SKM-1 treated with dmso at 0.1 percent for 144 hours (cell line): Measurements from ENCODE around the gene ADCY4.
"Not testable (repeated sequence)": the region's sequence is repeated elsewhere in the genome, so short reads cannot be mapped to it uniquely, and the experiment has no call there.

Experiments
- DNase-seq: peaks from one replicate; lab custom pipeline; 2025; ENCODE audit not compliant: unreplicated experiment; lab: John Stamatoyannopoulos, UW

Gene ADCY4

DNA sequence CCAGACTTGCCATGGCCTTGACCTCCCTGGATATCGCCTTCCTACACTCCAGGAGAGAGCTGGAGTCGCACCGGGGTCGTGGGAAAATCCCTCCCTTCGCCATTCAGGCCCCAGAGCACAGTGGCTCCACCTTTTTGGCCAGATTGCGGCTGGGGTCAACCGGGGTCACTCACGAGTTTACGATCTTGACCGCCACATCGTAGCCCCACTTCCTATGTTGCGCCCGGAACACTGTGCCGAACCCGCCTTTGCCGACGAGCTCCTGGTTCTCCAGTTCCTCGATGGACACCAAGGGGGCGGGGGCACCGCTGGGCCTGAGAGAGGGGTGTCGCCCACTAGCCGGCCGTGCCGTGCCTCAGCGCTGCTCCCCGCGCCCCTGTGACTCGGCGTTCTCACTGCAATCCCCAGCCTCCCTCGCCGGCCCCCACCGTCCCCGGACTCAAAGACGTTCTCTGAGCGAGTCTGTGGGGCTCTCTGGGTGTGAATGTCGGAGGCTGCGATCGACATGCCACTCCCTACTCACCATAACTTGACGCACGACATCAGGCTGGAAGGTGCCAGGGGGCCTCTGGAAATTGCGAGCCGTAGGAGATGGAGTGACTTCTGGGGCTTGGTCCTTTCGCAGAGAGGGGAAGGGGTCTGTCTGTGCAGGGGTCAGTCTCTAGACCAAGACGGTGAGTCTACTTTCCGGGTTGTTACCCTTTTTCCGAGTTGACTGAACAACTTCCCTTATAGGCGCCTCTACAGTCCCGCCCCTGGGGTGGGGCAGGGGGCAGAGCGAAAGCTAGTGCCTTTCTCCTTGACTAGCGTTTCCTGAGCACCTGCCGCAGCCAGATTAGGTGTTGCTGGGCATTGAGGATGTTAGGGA, 4.6 kb upstream of the ADCY4 start, which contains the start of gene RIPK3:
Gene RIPK3 (minus strand): TSS at position 708 of the 868 bp plus-strand sequence. CDS start 165 bp downstream, at position 543.
- no peak for DNase-seq

- no peak for DNase-seq
Observed at GRCh38 chr14:24338843-24339242, 4.0 kb upstream of the ADCY4 start.

- no peak for DNase-seq
Observed at GRCh38 chr14:24337824-24338175, 2.9 kb upstream of the ADCY4 start.

- DNase-seq = no peak
Observed at GRCh38 chr14:24337144-24337823, 2.4 kb upstream of the ADCY4 start.

GRCh38 chr14:24335461-24336171, 745 bp upstream of the ADCY4 start:
- no peak for DNase-seq

GRCh38 chr14:24332268-24332993, 2.4 kb downstream of the ADCY4 start:
- DNase-seq = no peak

DNA sequence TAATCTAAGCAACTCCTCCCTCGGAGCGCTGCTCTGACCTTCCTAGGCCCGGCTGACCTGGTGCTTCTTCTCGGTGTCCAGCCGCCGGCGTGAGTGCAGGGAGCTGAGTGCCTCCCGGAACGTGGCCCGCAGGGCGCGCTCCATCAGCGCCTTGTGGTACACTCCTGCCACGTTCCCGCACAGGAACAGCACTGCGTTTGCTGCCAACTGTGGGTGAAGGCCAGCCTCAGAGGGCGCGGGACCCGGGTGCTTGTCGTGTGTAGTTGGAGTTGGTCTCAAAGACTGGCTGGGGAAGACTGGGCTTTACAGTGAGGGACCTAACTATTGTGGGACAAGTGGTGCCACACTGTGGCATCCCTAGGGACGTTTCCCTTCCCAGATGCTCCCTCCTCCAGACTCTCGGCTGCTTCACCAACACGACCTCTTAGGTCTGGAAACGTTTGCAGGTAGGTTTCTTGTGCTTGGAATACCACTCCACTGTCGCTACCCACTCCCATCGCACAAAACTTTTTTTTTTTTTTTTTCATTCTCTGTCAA, 3.1 kb downstream of the ADCY4 start:
- no peak for DNase-seq

GRCh38 chr14:24330973-24331674, 3.7 kb downstream of the ADCY4 start:
- DNase-seq = no peak

GRCh38 chr14:24329736-24330135, 5.1 kb downstream of the ADCY4 start:
- no peak for DNase-seq

DNA sequence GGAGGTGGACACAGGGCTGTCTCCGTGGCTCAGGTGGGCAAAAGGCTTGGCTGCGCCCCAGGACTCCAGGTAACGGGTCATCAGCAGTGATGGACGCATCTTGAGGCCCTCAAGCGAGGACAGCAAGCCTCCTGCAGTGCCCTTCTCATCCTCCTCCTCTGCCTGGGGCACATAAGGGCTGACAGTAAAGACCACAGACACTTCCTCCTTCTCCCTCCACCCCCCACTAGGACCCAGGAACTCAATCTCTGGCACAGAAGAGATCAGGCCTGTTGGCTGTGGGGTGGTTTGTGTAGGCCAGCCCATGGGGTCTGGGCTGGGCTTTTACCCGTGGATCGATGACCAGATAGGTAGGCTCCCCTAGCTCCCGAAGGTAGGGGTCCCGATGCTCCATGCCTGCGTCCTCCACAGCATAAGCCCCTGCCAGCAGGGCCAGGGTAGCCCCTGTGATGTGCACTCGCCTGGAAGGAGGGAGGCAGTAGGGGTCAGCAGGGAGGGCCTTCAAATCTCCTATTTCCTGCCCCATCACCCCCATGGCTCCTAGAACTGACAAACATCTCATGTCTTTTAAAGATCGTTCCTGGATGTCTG, 5.7 kb downstream of the ADCY4 start:
- DNase-seq = peak; percentile 30

DNA sequence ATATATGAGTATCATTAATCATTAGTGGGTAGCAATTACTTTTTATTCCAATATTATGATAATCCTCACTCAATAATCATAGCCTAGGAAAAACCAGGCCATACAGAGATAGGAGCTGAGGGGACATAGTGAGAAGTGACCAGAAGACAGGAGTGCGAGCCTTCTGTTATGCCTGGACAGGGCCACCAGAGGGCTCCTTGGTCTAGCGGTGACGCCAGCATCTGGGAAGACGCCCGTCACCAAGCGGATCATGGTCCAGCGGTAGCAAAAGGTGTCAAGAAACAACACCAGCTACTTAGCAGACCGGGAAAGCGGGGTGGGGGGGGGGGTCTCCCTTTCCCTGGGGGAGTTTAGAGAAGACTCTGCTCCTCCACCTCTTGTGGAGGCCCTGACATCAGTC, 7.0 kb downstream of the ADCY4 start:
- DNase-seq = not testable (repeated sequence)

- peak; percentile 74 for DNase-seq
Observed at GRCh38 chr14:24327303-24327702, 7.6 kb downstream of the ADCY4 start.

- DNase-seq = no peak
Observed at GRCh38 chr14:24325963-24326362, 8.9 kb downstream of the ADCY4 start.

DNA sequence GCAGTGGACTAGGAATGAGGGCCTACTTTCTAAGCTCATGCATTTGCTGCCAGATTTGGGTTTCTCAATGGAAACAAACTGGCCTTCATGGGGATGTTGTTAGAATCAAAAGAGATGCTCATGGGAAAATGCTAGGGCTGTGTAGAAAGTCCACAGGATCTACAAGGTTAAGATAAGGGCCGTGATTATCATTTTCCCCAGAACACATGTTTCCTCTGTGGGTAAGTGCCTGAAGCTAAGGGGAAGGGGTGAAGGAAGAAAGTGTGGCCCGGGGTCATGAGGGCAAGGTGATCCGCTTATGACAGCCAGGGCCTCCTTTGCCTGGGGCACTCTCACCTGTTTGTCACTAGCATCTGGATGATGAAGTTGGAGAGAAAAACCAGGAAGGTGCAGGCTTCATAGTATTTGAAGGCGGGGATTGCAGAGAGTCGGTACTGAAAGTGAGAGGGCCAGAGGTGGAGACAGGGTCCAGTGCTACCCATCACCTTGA, 9.8 kb downstream of the ADCY4 start:
- no peak for DNase-seq

DNA sequence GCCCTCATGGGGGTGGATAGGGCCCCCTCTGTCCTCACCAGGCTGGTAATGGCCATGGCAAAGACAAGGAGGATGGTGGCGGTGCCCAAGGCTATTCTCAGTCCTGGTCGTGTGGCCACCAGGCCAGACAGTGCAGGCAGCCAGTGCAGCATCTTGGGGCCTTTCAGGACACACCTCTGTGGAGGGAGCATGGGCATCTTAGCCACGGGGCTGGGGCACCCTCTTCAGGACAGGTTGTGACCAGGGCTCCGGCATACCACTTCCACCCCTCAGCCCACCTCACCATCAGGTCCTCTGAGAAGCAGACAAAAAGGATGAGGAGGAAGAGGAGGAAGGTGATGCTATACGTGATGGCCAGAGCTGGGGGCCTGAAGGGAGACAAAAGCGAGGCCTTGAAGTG, 10.8 kb downstream of the ADCY4 start:
- DNase-seq = no peak

GRCh38 chr14:24323341-24323740, 11.5 kb downstream of the ADCY4 start:
- no peak for DNase-seq

GRCh38 chr14:24322672-24323071, 12.2 kb downstream of the ADCY4 start:
- DNase-seq = no peak

DNA sequence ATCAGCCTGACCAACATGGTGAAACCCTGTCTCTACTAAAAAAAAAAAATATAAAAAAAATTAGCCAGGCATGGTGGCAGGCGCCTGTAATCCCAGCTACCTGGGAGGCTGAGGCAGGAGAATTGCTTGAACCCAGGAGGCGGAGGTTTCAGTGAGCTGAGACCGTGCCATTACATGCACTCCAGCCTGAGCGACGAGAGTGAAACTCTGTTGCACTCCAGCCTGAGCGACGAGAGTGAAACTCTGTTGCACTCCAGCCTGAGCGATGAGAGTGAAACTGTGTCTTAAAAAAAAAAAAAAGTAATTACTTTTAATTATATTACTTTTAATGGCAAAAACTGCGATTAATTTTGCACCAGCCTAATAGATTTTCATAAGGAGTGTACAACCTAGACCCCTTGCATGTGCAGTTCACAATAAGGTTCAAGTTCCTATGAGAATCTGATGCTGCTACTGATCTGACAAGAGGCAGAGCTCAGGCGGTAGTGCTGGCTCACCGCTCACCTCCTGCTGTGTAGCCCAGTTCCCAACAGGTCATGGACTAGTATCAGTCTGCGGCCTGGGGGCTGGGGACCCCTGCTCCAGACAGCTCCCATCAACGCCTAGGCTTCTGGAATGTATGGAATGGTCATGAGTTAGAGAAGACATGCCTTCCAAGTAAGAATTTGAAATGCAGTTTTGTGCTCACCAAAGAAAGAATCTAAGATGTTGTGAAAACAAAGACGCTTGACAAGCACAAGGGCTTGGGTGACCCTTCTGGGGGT, 13.5 kb downstream of the ADCY4 start:
- no peak for DNase-seq
